IPS DF 6.9 (cell line): Measurements from ENCODE around the gene WDR27.
A peak's percentile ranks its signal among the peaks of the same experiment; 100 is the strongest.

Experiments used
- DNase-seq: peaks from one replicate; pipeline ENCODE4 v3.0.0-alpha.2; 2013; ENCODE audit warnings: low read depth, low spot score
- H3K27ac ChIP-seq: one replicate; pipeline ENCODE4 v1.5.1; 2013; ENCODE audit warnings: low read length, control low read depth
- H3K27me3 ChIP-seq: 2 replicates; pipeline ENCODE4 v1.6.1; 2013; ENCODE audit warnings: mild to moderate bottlenecking, low read length; ENCODE audit not compliant: control insufficient read depth, insufficient read depth
- H3K36me3 ChIP-seq: 2 replicates; pipeline ENCODE4 v1.6.1; 2013; ENCODE audit warnings: low read length; ENCODE audit not compliant: control insufficient read depth, insufficient read depth
- H3K4me1 ChIP-seq: 2 replicates; pipeline ENCODE4 v1.6.1; 2013; ENCODE audit warnings: low read length; ENCODE audit not compliant: control insufficient read depth, insufficient read depth
- H3K4me3 ChIP-seq: 2 replicates; pipeline ENCODE4 v1.5.1; 2013; ENCODE audit warnings: mild to moderate bottlenecking, low read length
- H3K9me3 ChIP-seq: 2 replicates; pipeline ENCODE4 v1.6.1; 2013; ENCODE audit warnings: low read length, inconsistent platforms; ENCODE audit not compliant: control insufficient read depth, insufficient read depth
- WGBS: extraction: QIAGEN DNeasy Blood & Tissue Kit; methylation state at CpG from one replicate; pipeline ENCODE4 v1.1.7; 2013; ENCODE audit warnings: mixed read lengths, missing lambda C conversion rate; ENCODE audit not compliant: insufficient read length, insufficient coverage; 5-methylcytosine and 5-hydroxymethylcytosine counted together

WDR27 gene

GRCh38 chr6:169701954-169702839 is at the start of gene WDR27, which contains the start of gene C6orf120:
Gene WDR27 (minus strand): TSS chr6:169702029. CDS start chr6:169689005, 13,024 bp downstream.
Gene C6orf120 (plus strand): TSS chr6:169702126. CDS start chr6:169702460, 334 bp downstream.
- H3K9me3 ChIP-seq, result no peaks in the 10 kb centered on the region
- no CpG with 5 or more reads among the region's 92 CpGs for WGBS
- H3K36me3 ChIP-seq, result 0 out of 2 replicates have a peak, but pooled peaks cover 5% of the 10 kb centered on the region
- peak; percentile 73 for DNase-seq
- H3K27me3 ChIP-seq, result no peaks in the 10 kb centered on the region
- H3K27ac ChIP-seq, result no peak within 1 kb of the TSS
- peak within 1 kb of the TSS; percentile 72 for H3K4me3 ChIP-seq
- 0 out of 2 replicates have a peak, but pooled peaks cover 4% of the 10 kb centered on the region for H3K4me1 ChIP-seq

GRCh38 chr6:169746556-169746955 is 44.7 kb upstream of the WDR27 start:
- no peak for DNase-seq
- H3K9me3 ChIP-seq, result no peaks in the 10 kb centered on the region
- no peak overlapping the region for H3K27ac ChIP-seq
- H3K36me3 ChIP-seq, result no peaks in the 10 kb centered on the region
- WGBS, result no CpG with 5 or more reads among the region's 1 CpG
- H3K4me1 ChIP-seq, result no peaks in the 10 kb centered on the region
- H3K27me3 ChIP-seq, result no peaks in the 10 kb centered on the region
- no peak overlapping the region for H3K4me3 ChIP-seq

GRCh38 chr6:169745405-169745804 is 43.6 kb upstream of the WDR27 start:
- H3K36me3 ChIP-seq, result no peaks in the 10 kb centered on the region
- no CpG with 5 or more reads among the region's 3 CpGs for WGBS
- H3K27ac ChIP-seq, result no peak overlapping the region
- no peak for DNase-seq
- H3K9me3 ChIP-seq, result no peaks in the 10 kb centered on the region
- H3K4me1 ChIP-seq, result no peaks in the 10 kb centered on the region
- no peak overlapping the region for H3K4me3 ChIP-seq
- H3K27me3 ChIP-seq, result no peaks in the 10 kb centered on the region

- Histone ChIP-seq H3K36me3 (no peaks in the 10 kb centered on the region), H3K9me3 (no peaks in the 10 kb centered on the region), H3K27ac (no peak overlapping the region), H3K4me3 (no peak overlapping the region), H3K27me3 (no peaks in the 10 kb centered on the region), H3K4me1 (no peaks in the 10 kb centered on the region)
- no peak for DNase-seq
Observed at GRCh38 chr6:169741344-169741743, 39.5 kb upstream of the WDR27 start.

- Histone ChIP-seq H3K4me1 (no peaks in the 10 kb centered on the region), H3K36me3 (no peaks in the 10 kb centered on the region), H3K4me3 (no peak overlapping the region), H3K9me3 (no peaks in the 10 kb centered on the region), H3K27ac (no peak overlapping the region), H3K27me3 (no peaks in the 10 kb centered on the region)
- no CpG with 5 or more reads among the region's 2 CpGs for WGBS
- DNase-seq, result no peak
Observed at GRCh38 chr6:169738976-169739529, 37.2 kb upstream of the WDR27 start.

- no CpG with 5 or more reads among the region's 9 CpGs for WGBS
- Histone ChIP-seq H3K27ac (no peak overlapping the region), H3K4me3 (no peak overlapping the region), H3K9me3 (no peaks in the 10 kb centered on the region), H3K4me1 (no peaks in the 10 kb centered on the region), H3K36me3 (no peaks in the 10 kb centered on the region), H3K27me3 (no peaks in the 10 kb centered on the region)
- DNase-seq, result no peak
Observed at GRCh38 chr6:169738204-169738975, 36.6 kb upstream of the WDR27 start.

- Histone ChIP-seq H3K27ac (no peak overlapping the region), H3K36me3 (no peaks in the 10 kb centered on the region), H3K4me1 (no peaks in the 10 kb centered on the region; the same call in 1 of the 2 replicates), H3K27me3 (no peaks in the 10 kb centered on the region), H3K4me3 (no peak overlapping the region), H3K9me3 (no peaks in the 10 kb centered on the region)
- DNase-seq, result no peak
Observed at GRCh38 chr6:169729961-169730360, 28.1 kb upstream of the WDR27 start.

GRCh38 chr6:169726963-169727362 is 25.1 kb upstream of the WDR27 start:
- Histone ChIP-seq H3K9me3 (no peaks in the 10 kb centered on the region), H3K27me3 (no peaks in the 10 kb centered on the region), H3K4me1 (no peaks in the 10 kb centered on the region; the same call in 1 of the 2 replicates), H3K27ac (no peak overlapping the region), H3K4me3 (no peak overlapping the region), H3K36me3 (no peaks in the 10 kb centered on the region)
- no peak for DNase-seq

GRCh38 chr6:169726049-169726400 is 24.2 kb upstream of the WDR27 start:
- Histone ChIP-seq H3K27ac (no peak overlapping the region), H3K9me3 (no peaks in the 10 kb centered on the region), H3K36me3 (no peaks in the 10 kb centered on the region), H3K4me3 (no peak overlapping the region), H3K27me3 (no peaks in the 10 kb centered on the region), H3K4me1 (no peaks in the 10 kb centered on the region; the same call in 1 of the 2 replicates)
- DNase-seq, result no peak
- no CpG with 5 or more reads among the region's 1 CpG for WGBS

- no peak for DNase-seq
- Histone ChIP-seq H3K4me1 (no peaks in the 10 kb centered on the region; the same call in 1 of the 2 replicates), H3K9me3 (no peaks in the 10 kb centered on the region), H3K27ac (no peak overlapping the region), H3K36me3 (no peaks in the 10 kb centered on the region), H3K27me3 (no peaks in the 10 kb centered on the region), H3K4me3 (peak overlapping the region; percentile 59; the same call in 1 of the 2 replicates)
- WGBS, result 100% methylated on average over 2 of the region's 29 CpGs
Observed at GRCh38 chr6:169725125-169726048, 23.6 kb upstream of the WDR27 start.
